NT2/D1 (cell line): Measurements from ENCODE around the gene PINK1.

Source experiments
- SUZ12 ChIP-seq: IDR thresholded peaks from 2 replicates; pipeline ENCODE4 v1.6.1; 2011; ENCODE audit not compliant: insufficient read length, insufficient read depth; ENCODE audit errors: extremely low read depth
- YY1 ChIP-seq: IDR thresholded peaks from 2 replicates; pipeline ENCODE4 v1.6.1; 2011; ENCODE audit not compliant: insufficient read length, insufficient read depth

GRCh38 chr1:20618550-20618949 lies 14.7 kb upstream of the PINK1 start:
- TF ChIP-seq SUZ12 (no peak), YY1 (no peak)
